A549 (cell line): ENCODE data around the gene TEX44.

Source experiments
- KDM1A ChIP-seq: fragments of 200-600 bp; sonication (generic); IDR thresholded peaks from 2 replicates; pipeline ENCODE4 v1.6.1; 2016; ENCODE audit warnings: low read depth, mild to moderate bottlenecking
- MYC ChIP-seq: IDR thresholded peaks from 2 replicates; pipeline ENCODE4 v1.6.1; 2012; ENCODE audit warnings: mild to moderate bottlenecking, inconsistent platforms, low read length, improper control_type of control experiment, borderline replicate concordance
- POLR2A ChIP-seq: IDR thresholded peaks from 2 replicates; pipeline ENCODE4 v1.6.1; 2012; ENCODE audit warnings: mild to moderate bottlenecking, low read length
- SMC3 ChIP-seq: fragments of >200 bp; sonication (Bioruptor Twin); formaldehyde crosslinking; IDR thresholded peaks from 3 replicates; pipeline ENCODE4 v1.6.1; 2018; ENCODE audit warnings: inconsistent platforms
- TF ChIP-seq, protein P1 (sequence below): fragments of >200 bp; sonication (Bioruptor Twin); formaldehyde crosslinking; IDR thresholded peaks from 3 replicates; pipeline ENCODE4 v1.5.1; 2016

DNA sequence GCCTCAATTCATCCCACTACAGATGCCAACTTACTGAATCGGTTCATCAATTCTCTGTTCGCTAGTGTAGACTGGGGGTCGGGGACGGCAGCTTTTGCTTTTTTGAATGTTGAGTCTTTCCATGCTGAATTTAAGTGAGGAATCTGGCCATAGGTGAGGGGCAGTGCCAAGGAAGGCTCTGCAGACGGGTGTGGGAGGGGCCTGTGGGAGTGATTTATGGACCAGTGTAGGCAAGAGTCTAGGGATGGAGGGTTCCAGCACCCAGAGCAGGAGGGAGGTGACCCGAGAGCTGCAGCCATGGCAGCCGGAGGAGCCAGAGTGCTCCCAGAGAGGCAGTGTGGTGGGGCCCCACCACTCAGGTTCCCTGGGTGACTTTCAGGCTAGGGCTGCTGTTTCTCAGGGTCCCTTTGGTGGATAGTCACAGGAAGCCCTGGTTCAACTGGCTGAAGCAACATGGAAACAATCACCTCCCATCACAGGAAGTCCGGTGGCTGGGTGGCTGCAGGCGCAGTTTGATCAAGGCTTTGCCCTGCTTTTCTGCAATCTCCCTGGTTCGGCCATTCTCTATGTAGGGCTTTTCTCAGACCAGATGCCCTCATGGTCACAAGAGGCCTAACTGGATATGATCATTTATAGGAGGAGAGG, 16.9 kb upstream of the TEX44 start:
- TF ChIP-seq POLR2A (no peak), KDM1A (no peak), SMC3 (no peak), MYC (no peak)
- TF ChIP-seq, protein P1, sequence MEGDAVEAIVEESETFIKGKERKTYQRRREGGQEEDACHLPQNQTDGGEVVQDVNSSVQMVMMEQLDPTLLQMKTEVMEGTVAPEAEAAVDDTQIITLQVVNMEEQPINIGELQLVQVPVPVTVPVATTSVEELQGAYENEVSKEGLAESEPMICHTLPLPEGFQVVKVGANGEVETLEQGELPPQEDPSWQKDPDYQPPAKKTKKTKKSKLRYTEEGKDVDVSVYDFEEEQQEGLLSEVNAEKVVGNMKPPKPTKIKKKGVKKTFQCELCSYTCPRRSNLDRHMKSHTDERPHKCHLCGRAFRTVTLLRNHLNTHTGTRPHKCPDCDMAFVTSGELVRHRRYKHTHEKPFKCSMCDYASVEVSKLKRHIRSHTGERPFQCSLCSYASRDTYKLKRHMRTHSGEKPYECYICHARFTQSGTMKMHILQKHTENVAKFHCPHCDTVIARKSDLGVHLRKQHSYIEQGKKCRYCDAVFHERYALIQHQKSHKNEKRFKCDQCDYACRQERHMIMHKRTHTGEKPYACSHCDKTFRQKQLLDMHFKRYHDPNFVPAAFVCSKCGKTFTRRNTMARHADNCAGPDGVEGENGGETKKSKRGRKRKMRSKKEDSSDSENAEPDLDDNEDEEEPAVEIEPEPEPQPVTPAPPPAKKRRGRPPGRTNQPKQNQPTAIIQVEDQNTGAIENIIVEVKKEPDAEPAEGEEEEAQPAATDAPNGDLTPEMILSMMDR = no peak
